Measurements from ENCODE around the gene ZNF655.

DNA sequence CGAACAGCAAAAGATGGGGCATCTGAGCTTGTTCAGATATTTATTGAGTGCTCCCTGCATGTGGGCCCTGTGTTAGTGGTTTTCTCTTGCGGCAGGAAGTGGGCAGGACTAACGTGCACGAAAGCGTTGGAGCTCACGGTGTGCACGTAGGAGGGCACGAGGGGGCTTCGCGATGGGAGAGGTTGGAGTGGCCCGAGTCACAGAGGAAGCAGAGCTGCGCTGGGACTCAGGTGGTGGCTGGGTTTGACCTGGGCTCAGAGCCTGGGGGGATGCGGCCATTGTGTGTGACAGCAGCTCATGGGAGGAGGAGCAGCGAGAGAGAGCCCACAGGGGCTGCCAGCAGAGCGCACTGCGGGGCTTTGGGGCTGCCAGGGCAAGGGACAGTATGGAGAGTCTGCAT, 66.0 kb downstream of the ZNF655 start:
- TF ChIP-seq, protein P1, sequence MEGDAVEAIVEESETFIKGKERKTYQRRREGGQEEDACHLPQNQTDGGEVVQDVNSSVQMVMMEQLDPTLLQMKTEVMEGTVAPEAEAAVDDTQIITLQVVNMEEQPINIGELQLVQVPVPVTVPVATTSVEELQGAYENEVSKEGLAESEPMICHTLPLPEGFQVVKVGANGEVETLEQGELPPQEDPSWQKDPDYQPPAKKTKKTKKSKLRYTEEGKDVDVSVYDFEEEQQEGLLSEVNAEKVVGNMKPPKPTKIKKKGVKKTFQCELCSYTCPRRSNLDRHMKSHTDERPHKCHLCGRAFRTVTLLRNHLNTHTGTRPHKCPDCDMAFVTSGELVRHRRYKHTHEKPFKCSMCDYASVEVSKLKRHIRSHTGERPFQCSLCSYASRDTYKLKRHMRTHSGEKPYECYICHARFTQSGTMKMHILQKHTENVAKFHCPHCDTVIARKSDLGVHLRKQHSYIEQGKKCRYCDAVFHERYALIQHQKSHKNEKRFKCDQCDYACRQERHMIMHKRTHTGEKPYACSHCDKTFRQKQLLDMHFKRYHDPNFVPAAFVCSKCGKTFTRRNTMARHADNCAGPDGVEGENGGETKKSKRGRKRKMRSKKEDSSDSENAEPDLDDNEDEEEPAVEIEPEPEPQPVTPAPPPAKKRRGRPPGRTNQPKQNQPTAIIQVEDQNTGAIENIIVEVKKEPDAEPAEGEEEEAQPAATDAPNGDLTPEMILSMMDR (IDR thresholded peaks at IDR 0.05) = no peak
- TF ChIP-seq EP300 (IDR thresholded peaks at IDR 0.05; ENCODE audit: low read depth) (no peak), POLR2A (IDR thresholded peaks at IDR 0.05) (no peak), POLR2AphosphoS5 (IDR thresholded peaks at IDR 0.05) (no peak)

Measured in transverse colon (tissue), 4 donors.